Neural progenitor cell (in vitro differentiated cells): ENCODE results near the gene CCDC7.
"Not testable (repeated sequence)": the region's sequence is repeated elsewhere in the genome, so short reads cannot be mapped to it uniquely, and the experiment has no call there.

Source experiments
- EZH2 ChIP-seq: fragments of 200-600 bp; sonication (generic); IDR thresholded peaks from 2 replicates; pipeline ENCODE4 v1.6.1; 2017; ENCODE audit warnings: antibody characterized with exemption, mild to moderate bottlenecking, moderate library complexity
- EZH2phosphoT487 ChIP-seq: fragments of 200-600 bp; sonication (generic); IDR thresholded peaks from 2 replicates; pipeline ENCODE4 v1.6.1; 2017; ENCODE audit warnings: antibody characterized with exemption
- TF ChIP-seq, protein P1 (sequence below): fragments of 200-600 bp; sonication (generic); IDR thresholded peaks from 2 replicates; pipeline ENCODE4 v1.5.1; 2017; ENCODE audit warnings: antibody characterized with exemption, mild to moderate bottlenecking

DNA sequence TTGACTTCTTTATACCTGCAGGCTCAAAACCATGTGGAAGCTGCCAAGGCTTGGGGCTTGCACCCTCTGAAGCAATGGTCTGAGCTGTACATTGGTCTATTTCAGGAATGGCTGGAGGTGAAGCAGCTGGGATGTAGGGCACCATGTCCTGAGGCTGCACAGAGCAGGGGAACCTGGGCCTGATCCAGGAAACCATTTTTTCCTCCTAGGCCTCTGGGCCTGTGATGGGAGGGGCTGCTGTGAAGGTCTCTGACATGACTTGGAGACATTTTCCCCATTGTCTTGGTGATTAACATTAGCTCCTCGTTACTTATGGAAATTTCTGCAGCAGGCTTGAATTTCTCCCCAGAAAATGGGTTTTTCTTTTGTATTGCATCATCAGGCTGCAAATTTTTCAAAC, 211.5 kb downstream of the CCDC7 start:
- TF ChIP-seq, protein P1, sequence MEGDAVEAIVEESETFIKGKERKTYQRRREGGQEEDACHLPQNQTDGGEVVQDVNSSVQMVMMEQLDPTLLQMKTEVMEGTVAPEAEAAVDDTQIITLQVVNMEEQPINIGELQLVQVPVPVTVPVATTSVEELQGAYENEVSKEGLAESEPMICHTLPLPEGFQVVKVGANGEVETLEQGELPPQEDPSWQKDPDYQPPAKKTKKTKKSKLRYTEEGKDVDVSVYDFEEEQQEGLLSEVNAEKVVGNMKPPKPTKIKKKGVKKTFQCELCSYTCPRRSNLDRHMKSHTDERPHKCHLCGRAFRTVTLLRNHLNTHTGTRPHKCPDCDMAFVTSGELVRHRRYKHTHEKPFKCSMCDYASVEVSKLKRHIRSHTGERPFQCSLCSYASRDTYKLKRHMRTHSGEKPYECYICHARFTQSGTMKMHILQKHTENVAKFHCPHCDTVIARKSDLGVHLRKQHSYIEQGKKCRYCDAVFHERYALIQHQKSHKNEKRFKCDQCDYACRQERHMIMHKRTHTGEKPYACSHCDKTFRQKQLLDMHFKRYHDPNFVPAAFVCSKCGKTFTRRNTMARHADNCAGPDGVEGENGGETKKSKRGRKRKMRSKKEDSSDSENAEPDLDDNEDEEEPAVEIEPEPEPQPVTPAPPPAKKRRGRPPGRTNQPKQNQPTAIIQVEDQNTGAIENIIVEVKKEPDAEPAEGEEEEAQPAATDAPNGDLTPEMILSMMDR = not testable (repeated sequence)
- TF ChIP-seq EZH2, EZH2phosphoT487: not testable (repeated sequence)
